ENCODE measurements around the gene FCER1A.
"Not testable (repeated sequence)": the region's sequence is repeated elsewhere in the genome, so short reads cannot be mapped to it uniquely, and the experiment has no call there.

Gene FCER1A

GRCh38 chr1:159302095-159302494, at the start of gene FCER1A:
Gene FCER1A, plus strand, starts transcription at chr1:159302336. Its CDS starts 29 bp downstream, at chr1:159302365.
- no peak for DNase-seq (ENCODE audit: low spot score)

GRCh38 chr1:159261311-159261710, 40.8 kb upstream of the FCER1A start:
- no peak for DNase-seq (ENCODE audit: low spot score)

GRCh38 chr1:159261721-159262494, 40.2 kb upstream of the FCER1A start:
- no peak for DNase-seq (ENCODE audit: low spot score)

GRCh38 chr1:159266832-159267231, 35.3 kb upstream of the FCER1A start:
- no peak for DNase-seq (ENCODE audit: low spot score)

GRCh38 chr1:159274631-159275030, 27.5 kb upstream of the FCER1A start:
- DNase-seq (ENCODE audit: low spot score): no peak

- DNase-seq (ENCODE audit: low spot score): no peak
These were observed 26.2 kb upstream of the FCER1A start for GRCh38 chr1:159275891-159276290.

- DNase-seq (ENCODE audit: low spot score): no peak
These were observed 22.4 kb upstream of the FCER1A start for GRCh38 chr1:159279773-159280172.

- peak; percentile 3 for DNase-seq (ENCODE audit: low spot score)
These were observed 20.0 kb upstream of the FCER1A start for GRCh38 chr1:159282118-159282517.

GRCh38 chr1:159289060-159289459, 13.1 kb upstream of the FCER1A start:
- no peak for DNase-seq (ENCODE audit: low spot score)

- no peak for DNase-seq (ENCODE audit: low spot score)
These were observed 10.7 kb upstream of the FCER1A start for GRCh38 chr1:159291424-159291823.

- DNase-seq (ENCODE audit: low spot score): no peak
These were observed 5.3 kb upstream of the FCER1A start for GRCh38 chr1:159296706-159297375.

GRCh38 chr1:159300146-159300545, 2.0 kb upstream of the FCER1A start:
- DNase-seq (ENCODE audit: low spot score): no peak

- no peak for DNase-seq (ENCODE audit: low spot score)
These were observed 5.3 kb downstream of the FCER1A start for GRCh38 chr1:159307346-159308020.

GRCh38 chr1:159311679-159312078, 9.5 kb downstream of the FCER1A start:
- no peak for DNase-seq (ENCODE audit: low spot score)

- DNase-seq (ENCODE audit: low spot score): no peak
These were observed 13.2 kb downstream of the FCER1A start for GRCh38 chr1:159315381-159315780.

GRCh38 chr1:159318784-159319551, 16.8 kb downstream of the FCER1A start:
- no peak for DNase-seq (ENCODE audit: low spot score)

- DNase-seq (ENCODE audit: low spot score): no peak
These were observed 32.7 kb downstream of the FCER1A start for GRCh38 chr1:159334797-159335196.

GRCh38 chr1:159338018-159338417, 35.9 kb downstream of the FCER1A start:
- DNase-seq (ENCODE audit: low spot score): no peak

GRCh38 chr1:159339536-159339935, 37.4 kb downstream of the FCER1A start:
- no peak for DNase-seq (ENCODE audit: low spot score)

- DNase-seq (ENCODE audit: low spot score): no peak
These were observed 39.6 kb downstream of the FCER1A start for GRCh38 chr1:159341736-159342135.

- no peak for DNase-seq (ENCODE audit: low spot score)
These were observed 40.8 kb downstream of the FCER1A start for GRCh38 chr1:159342761-159343425.

GRCh38 chr1:159349374-159349773, 47.2 kb downstream of the FCER1A start:
- not testable (repeated sequence) for DNase-seq (ENCODE audit: low spot score)
